ENCODE results near the gene IGLON5.

- TF ChIP-seq CTCF (conservative IDR thresholded peaks at IDR 0.05; ENCODE audit: low read length) (no peak), EZH2phosphoT487 (IDR thresholded peaks at IDR 0.05; ENCODE audit: borderline replicate concordance) (no peak)
Observed at GRCh38 chr19:51333836-51334460, 22.5 kb downstream of the IGLON5 start.

Measured in Loucy (cell line).